IPS-15b (cell line): Measurements from ENCODE around the gene LRRFIP1.

Experiments
- H3K27me3 ChIP-seq: one replicate; pipeline ENCODE4 v1.6.1; 2013; ENCODE audit warnings: low read length; ENCODE audit not compliant: control insufficient read depth, insufficient read depth
- H3K36me3 ChIP-seq: one replicate; pipeline ENCODE4 v1.6.1; 2013; ENCODE audit warnings: low read length; ENCODE audit not compliant: control insufficient read depth, insufficient read depth
- H3K4me1 ChIP-seq: one replicate; pipeline ENCODE4 v1.6.1; 2013; ENCODE audit warnings: mild to moderate bottlenecking, low read length; ENCODE audit not compliant: control insufficient read depth, insufficient read depth
- H3K4me3 ChIP-seq: one replicate; pipeline ENCODE4 v1.5.1; 2013; ENCODE audit warnings: low read depth, low read length
- H3K9ac ChIP-seq: one replicate; pipeline ENCODE4 v1.6.1; 2013; ENCODE audit warnings: low read depth, mild to moderate bottlenecking, low read length
- H3K9me3 ChIP-seq: one replicate; pipeline ENCODE4 v1.6.1; 2013; ENCODE audit warnings: mild to moderate bottlenecking, low read length; ENCODE audit not compliant: control insufficient read depth, insufficient read depth

The LRRFIP1 gene

GRCh38 chr2:237639836-237640220 is 12.4 kb downstream of the LRRFIP1 start:
- Histone ChIP-seq H3K36me3 (no peaks in the 10 kb centered on the region), H3K9ac (no peak overlapping the region), H3K4me1 (no peaks in the 10 kb centered on the region), H3K9me3 (no peaks in the 10 kb centered on the region), H3K27me3 (no peaks in the 10 kb centered on the region), H3K4me3 (no peak overlapping the region)

- no peaks in the 10 kb centered on the region for H3K36me3 ChIP-seq
- H3K9me3 ChIP-seq: no peaks in the 10 kb centered on the region
- H3K4me3 ChIP-seq: no peak overlapping the region
- no peaks in the 10 kb centered on the region for H3K27me3 ChIP-seq
- no peak overlapping the region for H3K9ac ChIP-seq
- H3K4me1 ChIP-seq: no peaks in the 10 kb centered on the region
Observed at GRCh38 chr2:237640493-237640998, 13.2 kb downstream of the LRRFIP1 start.

GRCh38 chr2:237642038-237642734 is 14.8 kb downstream of the LRRFIP1 start:
- no peak overlapping the region for H3K9ac ChIP-seq

GRCh38 chr2:237643066-237643465 is 15.7 kb downstream of the LRRFIP1 start:
- H3K9ac ChIP-seq: no peak overlapping the region
- no peak overlapping the region for H3K4me3 ChIP-seq
- H3K27me3 ChIP-seq: no peaks in the 10 kb centered on the region
- H3K36me3 ChIP-seq: no peaks in the 10 kb centered on the region
- no peaks in the 10 kb centered on the region for H3K4me1 ChIP-seq
- H3K9me3 ChIP-seq: no peaks in the 10 kb centered on the region

More at GRCh38 chr2:237642038-237642734, 14.8 kb downstream of the LRRFIP1 start:
- Histone ChIP-seq H3K9me3 (no peaks in the 10 kb centered on the region), H3K4me3 (no peak overlapping the region), H3K4me1 (no peaks in the 10 kb centered on the region), H3K27me3 (no peaks in the 10 kb centered on the region), H3K36me3 (no peaks in the 10 kb centered on the region)

- Histone ChIP-seq H3K9me3 (no peaks in the 10 kb centered on the region), H3K36me3 (no peaks in the 10 kb centered on the region), H3K27me3 (no peaks in the 10 kb centered on the region), H3K9ac (no peak overlapping the region), H3K4me3 (no peak overlapping the region), H3K4me1 (no peaks in the 10 kb centered on the region)
Observed at GRCh38 chr2:237643582-237644380, 16.4 kb downstream of the LRRFIP1 start.

GRCh38 chr2:237644381-237644703 is 17.0 kb downstream of the LRRFIP1 start:
- Histone ChIP-seq H3K9me3 (no peaks in the 10 kb centered on the region), H3K36me3 (no peaks in the 10 kb centered on the region), H3K4me3 (no peak overlapping the region), H3K27me3 (no peaks in the 10 kb centered on the region), H3K4me1 (no peaks in the 10 kb centered on the region), H3K9ac (no peak overlapping the region)

GRCh38 chr2:237645261-237645660 is 17.9 kb downstream of the LRRFIP1 start:
- Histone ChIP-seq H3K4me3 (no peak overlapping the region), H3K9ac (no peak overlapping the region), H3K9me3 (no peaks in the 10 kb centered on the region), H3K27me3 (no peaks in the 10 kb centered on the region), H3K4me1 (no peaks in the 10 kb centered on the region), H3K36me3 (no peaks in the 10 kb centered on the region)

GRCh38 chr2:237647176-237648015 is 20.0 kb downstream of the LRRFIP1 start:
- Histone ChIP-seq H3K4me1 (no peaks in the 10 kb centered on the region), H3K9ac (no peak overlapping the region), H3K27me3 (no peaks in the 10 kb centered on the region), H3K36me3 (no peaks in the 10 kb centered on the region), H3K4me3 (no peak overlapping the region), H3K9me3 (no peaks in the 10 kb centered on the region)

- no peaks in the 10 kb centered on the region for H3K4me1 ChIP-seq
- H3K4me3 ChIP-seq: no peak overlapping the region
- no peaks in the 10 kb centered on the region for H3K9me3 ChIP-seq
- no peaks in the 10 kb centered on the region for H3K27me3 ChIP-seq
- no peaks in the 10 kb centered on the region for H3K36me3 ChIP-seq
- H3K9ac ChIP-seq: no peak overlapping the region
Observed at GRCh38 chr2:237648016-237648381, 20.6 kb downstream of the LRRFIP1 start.

- H3K9ac ChIP-seq: no peak overlapping the region
- H3K36me3 ChIP-seq: no peaks in the 10 kb centered on the region
- no peaks in the 10 kb centered on the region for H3K9me3 ChIP-seq
- H3K27me3 ChIP-seq: no peaks in the 10 kb centered on the region
- no peaks in the 10 kb centered on the region for H3K4me1 ChIP-seq
- no peak overlapping the region for H3K4me3 ChIP-seq
Observed at GRCh38 chr2:237649541-237650454, 22.4 kb downstream of the LRRFIP1 start.

GRCh38 chr2:237650455-237650850 is 23.1 kb downstream of the LRRFIP1 start:
- H3K9me3 ChIP-seq: no peaks in the 10 kb centered on the region
- no peaks in the 10 kb centered on the region for H3K4me1 ChIP-seq
- no peak overlapping the region for H3K4me3 ChIP-seq
- H3K27me3 ChIP-seq: no peaks in the 10 kb centered on the region
- H3K9ac ChIP-seq: no peak overlapping the region
- no peaks in the 10 kb centered on the region for H3K36me3 ChIP-seq
